ENCODE data around the gene TET2. TPM values are rescaled to one million over a fixed set of nuclear protein-coding genes. Genes with fewer than 3 reads are reported as not detected.
A peak's percentile ranks its signal among the peaks of the same experiment; 100 is the strongest.

Gene TET2
- total RNA-seq, 1 experiment from 2014 or later = 25.2 TPM

GRCh38 chr4:105184316-105184980 is 37.8 kb downstream of the TET2 start:
- Histone ChIP-seq H3K4me3 (no peak overlapping the region), H3K36me3 (peaks cover 8% of the 10 kb centered on the region), H3K27ac (no peak overlapping the region), H3K9me3 (replicated peaks) (no peaks in the 10 kb centered on the region), H3K4me1 (peaks cover 17% of the 10 kb centered on the region), H3K27me3 (no peaks in the 10 kb centered on the region)
- DNase-seq = no peak

GRCh38 chr4:105186701-105187161 is 40.1 kb downstream of the TET2 start:
- H3K4me3 ChIP-seq = no peak overlapping the region
- no peaks in the 10 kb centered on the region for H3K9me3 ChIP-seq (replicated peaks)
- H3K27me3 ChIP-seq = no peaks in the 10 kb centered on the region
- no peak for DNase-seq
- peaks cover 6% of the 10 kb centered on the region; the same call in 1 of the 2 replicates for H3K4me1 ChIP-seq
- peaks cover 4% of the 10 kb centered on the region for H3K36me3 ChIP-seq
- H3K27ac ChIP-seq = no peak overlapping the region

GRCh38 chr4:105189855-105190650 is 43.4 kb downstream of the TET2 start:
- no peaks in the 10 kb centered on the region for H3K27me3 ChIP-seq
- peaks cover 2% of the 10 kb centered on the region for H3K36me3 ChIP-seq
- H3K27ac ChIP-seq = no peak overlapping the region
- no peak overlapping the region for H3K4me3 ChIP-seq
- 0 out of 2 replicates have a peak, but pooled peaks cover 6% of the 10 kb centered on the region for H3K4me1 ChIP-seq
- no peaks in the 10 kb centered on the region for H3K9me3 ChIP-seq (replicated peaks)
- no peak for DNase-seq

GRCh38 chr4:105191621-105192210 is 45.0 kb downstream of the TET2 start:
- Histone ChIP-seq H3K9me3 (replicated peaks) (no peaks in the 10 kb centered on the region), H3K27ac (no peak overlapping the region), H3K4me1 (0 out of 2 replicates have a peak, but pooled peaks cover 7% of the 10 kb centered on the region), H3K36me3 (peaks cover 7% of the 10 kb centered on the region), H3K27me3 (no peaks in the 10 kb centered on the region), H3K4me3 (no peak overlapping the region)
- DNase-seq = peak in 1 of 2 experiments; percentile 20

- Histone ChIP-seq H3K4me3 (no peak overlapping the region), H3K4me1 (0 out of 2 replicates have a peak, but pooled peaks cover 7% of the 10 kb centered on the region), H3K9me3 (replicated peaks) (no peaks in the 10 kb centered on the region), H3K27me3 (no peaks in the 10 kb centered on the region), H3K36me3 (peaks cover 7% of the 10 kb centered on the region), H3K27ac (no peak overlapping the region)
- no peak for DNase-seq
Measured at GRCh38 chr4:105192474-105192873, 45.8 kb downstream of the TET2 start.

GRCh38 chr4:105192910-105193309 is 46.2 kb downstream of the TET2 start:
- H3K27ac ChIP-seq = no peak overlapping the region

GRCh38 chr4:105193536-105193935 is 46.9 kb downstream of the TET2 start:
- Histone ChIP-seq H3K4me1 (0 out of 2 replicates have a peak, but pooled peaks cover 5% of the 10 kb centered on the region), H3K27ac (no peak overlapping the region), H3K4me3 (no peak overlapping the region), H3K36me3 (peaks cover 7% of the 10 kb centered on the region), H3K27me3 (no peaks in the 10 kb centered on the region), H3K9me3 (replicated peaks) (no peaks in the 10 kb centered on the region)
- no peak for DNase-seq

More at GRCh38 chr4:105192910-105193309, 46.2 kb downstream of the TET2 start:
- Histone ChIP-seq H3K4me1 (0 out of 2 replicates have a peak, but pooled peaks cover 5% of the 10 kb centered on the region), H3K27me3 (no peaks in the 10 kb centered on the region), H3K4me3 (no peak overlapping the region), H3K9me3 (replicated peaks) (no peaks in the 10 kb centered on the region), H3K36me3 (peaks cover 7% of the 10 kb centered on the region)
- no peak for DNase-seq

GRCh38 chr4:105194328-105195231 is 47.9 kb downstream of the TET2 start:
- no peak for DNase-seq
- peaks cover 9% of the 10 kb centered on the region for H3K36me3 ChIP-seq
- H3K27ac ChIP-seq = no peak overlapping the region
- no peaks in the 10 kb centered on the region for H3K27me3 ChIP-seq
- no peaks in the 10 kb centered on the region for H3K9me3 ChIP-seq (replicated peaks)
- 0 out of 2 replicates have a peak, but pooled peaks cover 5% of the 10 kb centered on the region for H3K4me1 ChIP-seq
- no peak overlapping the region for H3K4me3 ChIP-seq

- Histone ChIP-seq H3K27me3 (no peaks in the 10 kb centered on the region), H3K4me3 (no peak overlapping the region), H3K4me1 (0 out of 2 replicates have a peak, but pooled peaks cover 5% of the 10 kb centered on the region), H3K9me3 (replicated peaks) (no peaks in the 10 kb centered on the region), H3K27ac (no peak overlapping the region), H3K36me3 (peaks cover 9% of the 10 kb centered on the region)
- DNase-seq = no peak
Measured at GRCh38 chr4:105196523-105197145, 50.0 kb downstream of the TET2 start.

- 0 out of 2 replicates have a peak, but pooled peaks cover 5% of the 10 kb centered on the region for H3K4me1 ChIP-seq
- no peaks in the 10 kb centered on the region for H3K9me3 ChIP-seq (replicated peaks)
- H3K4me3 ChIP-seq = no peak overlapping the region
- H3K27me3 ChIP-seq = no peaks in the 10 kb centered on the region
- peaks cover 12% of the 10 kb centered on the region for H3K36me3 ChIP-seq
- DNase-seq = no peak
- H3K27ac ChIP-seq = no peak overlapping the region
Measured at GRCh38 chr4:105197777-105198176, 51.1 kb downstream of the TET2 start.

- no peak overlapping the region for H3K4me3 ChIP-seq
- 0 out of 2 replicates have a peak, but pooled peaks cover 5% of the 10 kb centered on the region for H3K4me1 ChIP-seq
- peaks cover 15% of the 10 kb centered on the region for H3K36me3 ChIP-seq
- no peaks in the 10 kb centered on the region for H3K27me3 ChIP-seq
- DNase-seq = no peak
- H3K9me3 ChIP-seq (replicated peaks) = no peaks in the 10 kb centered on the region
- no peak overlapping the region for H3K27ac ChIP-seq
Measured at GRCh38 chr4:105198541-105198940, 51.9 kb downstream of the TET2 start.

GRCh38 chr4:105206214-105206613 is 59.5 kb downstream of the TET2 start:
- H3K27ac ChIP-seq = no peak overlapping the region

GRCh38 chr4:105207386-105207785 is 60.7 kb downstream of the TET2 start:
- H3K9me3 ChIP-seq (replicated peaks) = no peaks in the 10 kb centered on the region
- H3K27ac ChIP-seq = no peak overlapping the region
- no peaks in the 10 kb centered on the region for H3K4me1 ChIP-seq
- H3K27me3 ChIP-seq = no peaks in the 10 kb centered on the region
- H3K4me3 ChIP-seq = no peak overlapping the region
- no peak for DNase-seq
- H3K36me3 ChIP-seq = peaks cover 12% of the 10 kb centered on the region; the same call in 1 of the 2 replicates

More at GRCh38 chr4:105206214-105206613, 59.5 kb downstream of the TET2 start:
- Histone ChIP-seq H3K4me1 (no peaks in the 10 kb centered on the region), H3K36me3 (peaks cover 12% of the 10 kb centered on the region; the same call in 1 of the 2 replicates), H3K9me3 (replicated peaks) (no peaks in the 10 kb centered on the region), H3K27me3 (no peaks in the 10 kb centered on the region), H3K4me3 (no peak overlapping the region)
- DNase-seq = no peak
